GM12878 (cell line): ENCODE data around the gene LRCH3. TPM values are rescaled to one million over a fixed set of nuclear protein-coding genes. Genes with fewer than 3 reads are reported as not detected.

ENCODE experiments used
- ATAC-seq: fragments of 200-7000 bp; cut with Tn5 transposase; 3 replicates; pipeline ENCODE4 v1.9.1; 2020; ENCODE audit warnings: mild to moderate bottlenecking, moderate library complexity
- BruUV-seq: library from RNA; stranded (reverse); fragments of 400-500 nt; replicated peaks from 2 replicates; lab custom pipeline; 2021; lab: Mats Ljungman, UMichigan
- CTCF ChIA-PET: fragments of 300-600 bp; sonication (Branson Sonifier 250); formaldehyde crosslinking; extraction: SDS; loops from one replicate; lab custom pipeline; 2021; ENCODE audit warnings: inconsistent platforms; lab: Yijun Ruan, JAX
- POLR2A ChIA-PET: fragments of 350-600 bp; formaldehyde crosslinking; extraction: SDS; loops from one replicate; lab custom pipeline; 2021; ENCODE audit warnings: inconsistent platforms; lab: Charles Lee
- RAD21 ChIA-PET: fragments of 300-600 bp; sonication (Branson Sonifier 250); formaldehyde crosslinking; loops from one replicate; lab custom pipeline; 2023; ENCODE audit warnings: antibody characterized with exemption; ENCODE audit not compliant: unreplicated experiment; lab: Charles Lee
- SMC1A ChIA-PET: fragments of 300-600 bp; sonication (Branson Sonifier 250); formaldehyde crosslinking; loops from one replicate; lab custom pipeline; 2023; ENCODE audit not compliant: unreplicated experiment, uncharacterized antibody; lab: Charles Lee
- DNase-seq: peaks from one replicate; pipeline ENCODE4 v3.0.0-alpha.2; 2011; ENCODE audit warnings: low read depth, low spot score
- FAIRE-seq: peaks from 3 replicates; lab custom pipeline; 2011; peaks lifted over from hg19 to GRCh38; lab: Jason Lieb, UNC
- H2AFZ ChIP-seq: 2 replicates; pipeline ENCODE4 v1.6.0; 2011; ENCODE audit warnings: low read depth, low read length, control low read depth; ENCODE audit not compliant: control insufficient read depth
- H3K27ac ChIP-seq: 2 replicates; pipeline ENCODE4 v1.5.1; 2011; ENCODE audit warnings: control low read depth; ENCODE audit not compliant: control insufficient read depth, insufficient read depth
- H3K27me3 ChIP-seq, 2 experiments: replicated peaks in 1 of 2; 2 replicates each; pipeline versions ENCODE4 v1.6.0 to v1.6.1; 2011; ENCODE audit warnings: low read length in 1 of 2; ENCODE audit not compliant: control insufficient read depth in 2 of 2, insufficient read depth in 2 of 2
- H3K36me3 ChIP-seq, 2 experiments: 2 replicates each; pipeline ENCODE4 v1.5.1; 2011; ENCODE audit warnings: low read length in 1 of 2; ENCODE audit not compliant: control insufficient read depth in 2 of 2, insufficient read depth in 2 of 2
- H3K4me1 ChIP-seq: 2 replicates; pipeline ENCODE4 v1.6.1; 2011; ENCODE audit warnings: mild to moderate bottlenecking, low read length, moderate library complexity, mixed read lengths; ENCODE audit not compliant: control insufficient read depth, insufficient read depth
- H3K4me2 ChIP-seq: 2 replicates; pipeline ENCODE4 v1.6.0; 2011; ENCODE audit warnings: control low read depth; ENCODE audit not compliant: control insufficient read depth, insufficient read depth
- H3K4me3 ChIP-seq: fragments of 200-600 bp; sonication (generic); 2 replicates; pipeline ENCODE4 v1.5.1; 2016
- H3K79me2 ChIP-seq: 2 replicates; pipeline ENCODE4 v1.6.0; 2011; ENCODE audit warnings: low read length; ENCODE audit not compliant: control insufficient read depth, insufficient read depth
- H3K9ac ChIP-seq: 2 replicates; pipeline ENCODE4 v1.8.0; 2011; ENCODE audit warnings: low read length, control low read depth, mixed read lengths; ENCODE audit not compliant: control insufficient read depth, insufficient read depth
- H3K9me3 ChIP-seq: replicated peaks from 3 replicates; pipeline ENCODE4 v1.5.1; 2011; ENCODE audit warnings: mild to moderate bottlenecking, low read length; ENCODE audit not compliant: control insufficient read depth, insufficient read depth
- H4K20me1 ChIP-seq: 2 replicates; pipeline ENCODE4 v1.6.0; 2011; ENCODE audit not compliant: control insufficient read depth, insufficient read depth
- ATF2 ChIP-seq: IDR thresholded peaks from 2 replicates; pipeline ENCODE4 v1.6.1; 2012; ENCODE audit warnings: low read length, inconsistent platforms
- CEBPZ ChIP-seq: fragments of 150-350 bp; IDR thresholded peaks from 2 replicates; pipeline ENCODE4 v1.6.1; 2016; ENCODE audit warnings: low read depth, low read length
- EP300 ChIP-seq, 2 experiments: fragments of 150-350 bp in 1 of 2; IDR thresholded peaks; 2 replicates each; pipeline ENCODE4 v1.6.1; 2011 to 2012; ENCODE audit warnings: low read depth in 2 of 2, low read length in 2 of 2, borderline replicate concordance in 1 of 2, improper control_type of control experiment in 1 of 2, inconsistent platforms in 1 of 2; ENCODE audit not compliant: control insufficient read depth in 1 of 2
- IKZF2 ChIP-seq, 2 experiments: fragments of 450-650 bp; IDR thresholded peaks; 2 replicates each; pipeline ENCODE4 v1.6.1; 2017; ENCODE audit warnings: mild to moderate bottlenecking in 2 of 2, moderate library complexity in 2 of 2
- MLLT1 ChIP-seq: fragments of 450-650 bp; IDR thresholded peaks from 2 replicates; pipeline ENCODE4 v1.6.1; 2016; ENCODE audit warnings: mild to moderate bottlenecking
- MTA3 ChIP-seq: IDR thresholded peaks from 2 replicates; pipeline ENCODE4 v1.6.1; 2012; ENCODE audit warnings: low read length, inconsistent platforms, borderline replicate concordance
- POLR2A ChIP-seq: IDR thresholded peaks from 2 replicates; pipeline ENCODE4 v1.6.1; 2011; ENCODE audit warnings: low read depth, mild to moderate bottlenecking, low read length
- RUNX3 ChIP-seq: IDR thresholded peaks from 2 replicates; pipeline ENCODE4 v1.6.1; 2012; ENCODE audit warnings: low read length, inconsistent platforms
- SPI1 ChIP-seq: IDR thresholded peaks from 2 replicates; pipeline ENCODE4 v1.6.1; 2011; ENCODE audit warnings: low read depth, mild to moderate bottlenecking, low read length, moderate library complexity, borderline replicate concordance; ENCODE audit not compliant: insufficient read depth
- ZNF24 ChIP-seq: fragments of 450-650 bp; IDR thresholded peaks from 2 replicates; pipeline ENCODE4 v1.6.1; 2017; ENCODE audit warnings: antibody characterized with exemption, mild to moderate bottlenecking
- WGBS: methylation state at CpG from one replicate; pipeline ENCODE4 v1.1.6; 2016; ENCODE audit warnings: low lambda C conversion rate; ENCODE audit not compliant: insufficient replicate concordance, insufficient coverage; ENCODE audit errors: missing lambda C conversion rate; 5-methylcytosine and 5-hydroxymethylcytosine counted together
- in situ Hi-C: fragments of 300-500 bp; cut with MboI; formaldehyde crosslinking; loops from 9 replicates; pipeline ENCODE4 v1.14.3; 2018; ENCODE audit warnings: mixed read lengths
- intact Hi-C: fragments of 100-400 bp; cut with micrococcal nuclease; formaldehyde crosslinking; loops from one replicate; pipeline ENCODE4 v1.14.2; 2022; ENCODE audit not compliant: unreplicated experiment
- polyA plus RNA-seq, 11 experiments: library from polyadenylated mRNA; depleted of rRNA in 4 of 11; unstranded in 6 of 11; stranded (reverse) in 5 of 11; fragments of >200 nt; fragmentation: Nextera tagmentation in 4 of 11; fragmentation: Illumina TruSeq in 1 of 11; extraction: Ambion mirVana in 4 of 11; extraction: Trizol in 1 of 11; gene quantifications; 1 replicate in 1 of 11; 2 replicates in 10 of 11; pipeline versions ENCODE4 v1.2.1 to v1.2.3, GENCODE V29; 2011 to 2016; ENCODE audit warnings: inconsistent platforms in 2 of 11, missing spikeins in 2 of 11, low read depth in 1 of 11
- total RNA-seq, 4 experiments: library from RNA; depleted of rRNA in 3 of 4; stranded (reverse); fragments of >200 nt in 3 of 4; fragmentation: Illumina TruSeq in 1 of 4; extraction: Trizol in 1 of 4; gene quantifications; 2 replicates each; pipeline versions ENCODE4 v1.2.1 to v1.2.3, GENCODE V29; 2013 to 2021

The LRCH3 gene
- total and polyA plus RNA-seq, 10 of the 15 experiments (the other 5 are each of a cell fraction or from before 2014, with no cell fraction given): 3.9 to 136 (median 40.6) TPM

- in situ Hi-C loops (no loop called here), intact Hi-C loops (no loop called here)
- H3K4me3 ChIP-seq: peak overlapping the region; percentile 70
- H3K9ac ChIP-seq: no peak overlapping the region
- ATAC-seq: peak; percentile 33
- ChIA-PET CTCF (interaction anchor here (1.3 to 2.3 kb wide), 2 partner anchors 9 to 82 kb away, joined by 3 to 10 read pairs; no protein-coding TSS in a partner anchor), SMC1A (interaction anchor here (0.6 to 4.6 kb wide), 6 partner anchors 7 to 112 kb away, joined by 3 to 56 read pairs (median 4); no protein-coding TSS in a partner anchor), RAD21 (interaction anchor here (1.2 to 6.2 kb wide), 5 partner anchors 8 to 63 kb away, joined by 3 to 53 read pairs (median 5); no protein-coding TSS in a partner anchor), POLR2A (interaction anchor here (1.2 to 4.3 kb wide), 4 partner anchors 10 to 81 kb away, joined by 4 to 46 read pairs (median 8); no protein-coding TSS in a partner anchor)
- no peaks in the 10 kb centered on the region; the same call in 2 of the 3 replicates for H3K9me3 ChIP-seq
- H3K27me3 ChIP-seq: no peaks in the 10 kb centered on the region
- DNase-seq: no peak
- peaks cover 87% of the 10 kb centered on the region for H3K79me2 ChIP-seq
- peak overlapping the region; percentile 65 for H3K4me2 ChIP-seq
- BruUV-seq: no TSS peak
- H3K27ac ChIP-seq: peak overlapping the region; percentile 66
- H3K36me3 ChIP-seq: no peaks in the 10 kb centered on the region
- TF ChIP-seq SPI1 (peak; percentile 70; the same call in 1 of the 2 replicates), MTA3 (0 out of 2 replicates have a peak, but pooled peaks have one; percentile 41), IKZF2 (IDR thresholded peaks at IDR 0.05) (no peak), CEBPZ (no peak), RUNX3 (peak; percentile 55), ZNF24 (no peak), EP300 (IDR thresholded peaks at IDR 0.05; ENCODE audit: borderline replicate concordance in 1 of 2, control insufficient read depth in 1 of 2, low read depth in 2 of 2, low read length in 2 of 2) (no peak), POLR2A (no peak), MLLT1 (no peak), ATF2 (0 out of 2 replicates have a peak, but pooled peaks have one; percentile 2)
- H3K4me1 ChIP-seq: peaks cover 35% of the 10 kb centered on the region; the same call in 1 of the 2 replicates
- FAIRE-seq: no peak
- no peaks in the 10 kb centered on the region for H4K20me1 ChIP-seq
- WGBS: 6% methylated on average over 1 of the region's 1 CpG
- no peak overlapping the region for H2AFZ ChIP-seq
These were observed 3.1 kb downstream of the LRCH3 start for GRCh38 chr3:197794115-197794514.
